HG02759 (cell line): ENCODE measurements around the gene SMS.

Experiments
- ATAC-seq: cut with Tn5 transposase; IDR thresholded peaks from one replicate; pipeline ENCODE4 v1.9.1; 2021; ENCODE audit warnings: mild to moderate bottlenecking, moderate library complexity; ENCODE audit not compliant: unreplicated experiment

The SMS gene

DNA sequence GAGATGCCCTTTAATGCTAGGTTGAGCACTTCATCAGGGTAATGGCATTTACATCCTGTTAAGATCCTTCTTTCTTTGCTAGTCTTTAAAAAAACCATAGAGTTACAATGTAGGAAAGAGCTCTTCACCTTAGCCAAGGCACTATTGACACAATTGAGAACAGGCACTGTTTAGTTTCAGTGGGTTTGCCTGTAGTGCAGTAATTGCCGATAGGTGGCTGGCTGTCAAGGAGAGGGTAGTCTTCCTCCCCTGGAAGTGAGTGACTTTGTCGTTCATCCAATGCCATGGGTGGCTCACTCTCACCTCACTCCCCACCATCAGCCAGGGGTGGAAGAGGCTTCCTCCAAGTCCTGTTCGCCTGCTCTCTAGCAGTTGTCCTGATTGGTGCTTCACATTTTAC, 34.7 kb downstream of the SMS start:
- ATAC-seq = no peak

DNA sequence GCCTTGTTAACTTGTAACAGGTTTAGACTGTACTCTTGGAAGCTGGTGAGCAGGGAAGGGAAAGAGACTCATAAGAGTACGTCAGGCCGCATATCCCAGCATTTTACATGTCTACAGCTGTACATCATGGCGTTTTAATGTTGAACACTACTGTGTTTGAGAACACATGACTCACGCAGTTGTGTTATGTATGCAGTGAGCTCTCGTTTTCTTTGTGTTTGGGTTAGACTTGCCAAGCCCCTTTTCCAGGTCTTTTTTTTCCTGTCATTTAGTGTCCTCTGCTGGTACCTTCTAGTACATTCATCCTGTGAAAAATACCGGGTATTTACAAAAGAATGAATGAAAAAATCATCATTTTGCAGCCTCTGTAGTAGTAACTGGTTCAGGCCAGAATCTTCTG, 35.3 kb downstream of the SMS start:
- ATAC-seq = no peak

DNA sequence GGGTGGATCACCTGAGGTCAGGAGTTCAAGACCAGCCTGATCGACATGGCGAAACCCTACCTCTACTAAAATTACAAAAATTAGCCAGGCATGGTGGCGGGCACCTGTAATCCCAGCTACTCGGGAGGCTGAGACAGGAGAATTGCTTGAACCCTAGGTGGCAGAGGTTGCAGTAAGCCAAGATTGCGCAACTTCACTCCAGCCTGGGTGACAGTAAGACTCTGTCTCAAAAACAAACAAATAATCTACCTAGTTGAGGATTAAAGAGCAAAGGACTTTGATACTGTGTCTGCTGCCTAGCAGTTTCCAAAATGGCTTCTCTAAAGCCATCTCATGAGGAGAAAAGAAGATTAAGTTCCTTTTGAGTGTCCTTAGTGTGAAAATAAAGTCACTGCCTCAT, 37.8 kb downstream of the SMS start:
- ATAC-seq = no peak

DNA sequence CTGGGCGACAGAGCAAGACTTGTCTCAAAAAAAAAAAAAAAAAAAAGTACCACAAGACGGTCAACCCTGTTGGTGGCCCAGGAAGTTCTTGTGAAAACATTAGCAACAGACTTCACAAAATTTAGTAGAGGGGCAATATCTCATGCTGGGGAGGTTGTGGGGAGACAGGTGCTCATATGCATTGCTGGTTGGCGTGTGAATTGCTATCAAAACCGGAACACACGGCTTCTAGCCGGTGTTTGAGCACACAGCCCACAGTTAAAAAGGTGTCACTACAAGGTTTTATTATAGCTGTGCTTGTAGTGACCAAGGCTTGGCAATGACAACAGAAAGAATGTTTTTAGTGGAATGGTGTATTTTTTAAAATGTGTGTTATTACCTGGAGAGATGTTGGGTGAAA, 41.8 kb downstream of the SMS start:
- ATAC-seq = no peak

DNA sequence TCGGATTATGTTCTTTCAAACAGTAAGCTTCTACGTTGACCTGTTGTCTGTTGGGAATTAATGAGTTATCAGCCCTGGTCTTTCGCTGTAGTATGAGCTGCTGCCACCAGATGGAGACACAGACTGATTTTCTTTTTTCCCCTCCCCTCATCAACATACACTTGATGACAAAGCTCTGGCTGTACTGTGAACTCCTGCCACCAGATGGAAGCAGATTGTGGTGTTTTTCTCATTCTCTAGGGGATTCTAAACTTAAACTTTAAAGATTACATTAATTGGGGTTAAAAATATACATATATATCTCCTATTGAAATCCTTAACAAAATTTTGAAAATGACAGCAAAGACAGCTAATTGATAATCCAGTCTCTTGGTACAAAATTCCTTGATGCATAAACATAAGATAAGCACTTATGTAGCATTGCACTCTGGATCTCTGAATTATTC, 44.8 kb downstream of the SMS start:
- peak; percentile 76 for ATAC-seq

DNA sequence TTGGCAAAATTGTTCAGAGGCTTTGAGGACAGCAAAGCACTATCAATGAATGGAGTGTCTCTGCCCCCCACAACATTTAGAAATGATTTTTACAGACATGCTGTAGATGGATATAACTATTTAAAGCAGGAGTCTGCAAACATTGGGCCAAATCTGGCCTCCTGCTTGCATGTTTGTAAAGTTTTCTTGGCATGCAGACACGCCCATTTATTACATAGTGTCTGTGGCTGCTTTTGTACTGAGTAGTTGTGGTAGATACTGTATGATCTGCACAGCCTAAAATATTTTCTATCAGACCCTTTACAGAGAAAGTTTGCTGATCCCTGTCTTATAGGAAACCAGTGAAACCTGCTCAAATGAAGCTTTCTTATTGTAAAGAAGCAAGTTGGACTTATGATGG, 46.1 kb downstream of the SMS start:
- no peak for ATAC-seq

DNA sequence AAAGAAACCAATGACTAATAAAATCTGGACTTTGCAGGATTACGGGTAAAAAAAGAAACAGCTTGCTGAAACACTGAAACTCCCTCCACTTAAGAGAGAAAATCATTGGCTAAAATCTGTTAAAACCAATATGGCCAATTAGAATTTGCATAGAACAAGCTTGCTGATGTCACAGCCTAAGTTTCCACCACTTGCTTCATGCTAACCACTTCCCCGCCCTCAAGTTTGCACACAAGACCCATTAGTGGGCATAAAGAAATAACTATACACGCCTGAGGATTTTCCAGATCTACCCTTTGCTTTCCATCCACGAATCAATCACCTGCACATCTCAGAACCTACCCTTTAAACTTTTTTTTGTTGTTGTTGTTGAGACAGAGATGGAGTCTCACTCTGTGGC, 48.9 kb downstream of the SMS start:
- ATAC-seq = no peak

DNA sequence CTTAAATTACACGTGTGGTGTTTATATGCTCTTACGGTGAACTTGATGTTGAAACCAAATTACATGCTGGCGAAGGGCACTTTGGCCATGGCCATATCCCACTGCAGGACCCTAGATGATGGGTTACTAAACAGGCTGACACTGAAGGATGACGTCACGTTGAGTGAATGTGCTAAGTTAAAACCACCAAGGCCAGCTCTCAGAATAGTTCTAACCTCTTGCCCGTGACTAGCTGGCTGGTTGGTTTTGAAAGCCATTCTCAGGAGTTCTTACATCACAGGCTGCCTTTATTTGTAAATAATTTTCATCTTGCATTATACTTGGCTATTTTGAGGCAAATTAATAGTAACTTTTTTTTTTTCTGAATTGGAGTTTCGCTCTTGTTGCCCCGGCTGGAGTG, 50.3 kb downstream of the SMS start:
- ATAC-seq = no peak

DNA sequence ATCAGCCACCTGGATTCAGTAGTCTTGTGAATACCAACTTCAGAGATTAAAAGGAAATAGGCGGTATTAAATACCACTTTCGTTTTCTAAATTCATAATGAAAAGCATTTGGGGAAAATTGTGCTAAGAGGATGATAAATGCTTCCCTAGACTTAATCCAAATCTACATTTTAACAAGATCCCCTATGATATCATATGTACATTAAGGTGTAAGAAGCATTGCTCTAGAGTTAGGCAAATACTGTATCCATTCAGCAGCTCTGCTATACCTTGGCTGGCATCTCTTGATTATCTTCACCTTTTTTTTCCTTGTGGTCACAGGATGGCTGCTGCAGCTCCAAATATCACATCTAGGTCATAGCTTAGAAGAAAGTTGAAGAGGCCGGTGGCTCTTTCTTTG, 51.0 kb downstream of the SMS start:
- no peak for ATAC-seq

DNA sequence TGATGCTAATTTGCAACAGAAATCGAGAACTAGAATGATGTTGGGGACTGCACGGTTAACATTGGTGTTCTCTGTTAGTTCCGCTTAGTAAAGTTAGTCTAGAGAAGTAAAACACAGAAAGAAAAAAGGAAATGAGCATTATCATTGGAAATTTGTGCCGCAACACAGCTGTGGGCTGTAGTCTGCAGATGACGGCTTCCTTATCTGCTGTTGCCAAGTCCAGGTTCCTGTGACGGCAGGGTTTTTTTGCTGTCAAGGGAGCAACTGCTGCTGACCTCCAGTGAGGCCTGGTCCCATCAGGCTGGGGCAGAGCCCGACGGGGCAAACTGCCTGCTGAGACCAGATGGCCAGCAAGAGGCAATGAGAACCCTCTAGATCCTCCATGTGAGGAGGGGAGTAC, 52.8 kb downstream of the SMS start:
- ATAC-seq = peak; percentile 82

DNA sequence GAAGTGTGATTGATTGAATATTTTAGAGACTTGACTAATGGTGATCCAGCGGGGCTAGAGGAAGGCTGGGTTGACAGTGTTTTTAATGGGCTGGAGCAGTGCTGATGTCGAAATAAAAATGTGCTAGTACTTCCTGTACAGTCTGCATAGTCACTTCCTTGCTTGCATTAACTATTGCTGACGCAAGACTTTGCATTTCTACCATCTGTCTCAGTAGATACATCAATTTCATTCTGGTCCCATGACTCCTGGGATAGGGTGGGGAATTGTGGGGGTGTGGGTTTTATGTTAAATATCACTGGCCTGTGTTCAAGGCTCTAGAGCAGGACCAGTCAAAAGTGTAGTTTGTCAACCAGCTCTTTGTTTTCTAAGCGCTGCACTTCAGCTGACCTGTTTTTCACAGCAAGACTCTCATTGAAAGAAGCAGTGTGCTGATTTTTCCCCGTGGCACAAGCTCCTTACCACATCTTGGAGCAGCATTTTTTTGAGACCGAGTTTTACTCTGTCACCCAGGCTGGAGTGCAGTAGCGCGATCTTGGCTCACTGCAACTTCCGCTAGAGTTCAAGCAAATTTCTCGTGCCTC, 56.5 kb downstream of the SMS start:
- no peak for ATAC-seq

DNA sequence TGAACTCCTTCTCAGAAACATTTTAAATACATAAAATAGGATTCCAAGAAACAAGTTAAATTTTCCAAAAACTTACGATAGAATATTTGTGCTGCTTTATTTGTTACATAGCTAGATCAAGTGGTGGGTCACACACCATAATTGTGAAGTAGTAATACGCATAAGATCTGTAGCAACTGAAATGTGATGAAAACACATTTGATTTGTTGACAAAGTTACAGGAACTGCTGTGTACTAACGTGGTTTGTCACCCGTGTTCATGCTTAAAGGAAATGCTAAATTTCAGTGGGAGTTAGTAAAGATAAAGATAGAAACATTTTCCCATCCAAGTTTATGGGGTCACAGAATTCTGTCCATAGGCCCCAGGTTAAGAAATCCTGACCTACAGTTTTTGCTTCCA, 57.5 kb downstream of the SMS start:
- ATAC-seq = no peak

DNA sequence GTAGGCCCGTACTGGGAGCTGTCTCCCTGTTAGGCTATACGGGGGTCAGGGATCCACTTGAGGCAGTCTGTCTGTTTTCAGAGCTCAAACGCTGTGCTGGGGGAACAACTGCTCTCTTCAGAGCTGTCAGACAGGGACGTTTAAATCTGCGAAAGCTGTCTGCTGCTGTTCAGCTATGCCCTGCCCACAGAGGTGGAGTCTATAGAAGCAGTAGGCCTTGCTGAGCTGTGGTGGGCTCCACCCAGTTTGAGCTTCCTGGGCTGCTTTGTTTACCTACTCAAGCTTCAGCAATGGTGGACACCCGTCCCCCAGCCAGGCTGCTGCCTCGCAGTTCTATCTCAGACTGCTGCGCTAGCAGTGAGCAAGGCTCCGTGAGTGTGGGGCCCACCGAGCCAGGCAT, 64.4 kb downstream of the SMS start:
- no peak for ATAC-seq

DNA sequence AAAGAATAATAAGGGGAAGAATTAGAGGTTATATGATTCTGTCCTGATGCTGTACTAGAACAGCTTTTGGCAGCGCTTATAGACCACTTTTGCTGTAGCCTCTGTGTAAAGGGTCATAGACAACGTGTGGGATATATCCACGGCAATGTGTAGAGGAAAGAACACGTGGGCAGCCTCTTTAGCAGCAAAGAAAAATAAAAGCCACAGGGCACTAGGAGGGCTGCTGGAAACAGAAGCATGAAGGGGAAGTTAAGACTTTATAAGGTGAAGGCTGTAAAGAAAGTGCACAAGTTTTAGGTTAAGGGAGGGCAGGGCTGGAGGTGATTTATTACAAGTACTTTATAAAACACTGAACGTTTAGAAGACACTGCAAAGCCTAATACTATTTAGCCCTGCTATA, 71.5 kb downstream of the SMS start:
- ATAC-seq = no peak

DNA sequence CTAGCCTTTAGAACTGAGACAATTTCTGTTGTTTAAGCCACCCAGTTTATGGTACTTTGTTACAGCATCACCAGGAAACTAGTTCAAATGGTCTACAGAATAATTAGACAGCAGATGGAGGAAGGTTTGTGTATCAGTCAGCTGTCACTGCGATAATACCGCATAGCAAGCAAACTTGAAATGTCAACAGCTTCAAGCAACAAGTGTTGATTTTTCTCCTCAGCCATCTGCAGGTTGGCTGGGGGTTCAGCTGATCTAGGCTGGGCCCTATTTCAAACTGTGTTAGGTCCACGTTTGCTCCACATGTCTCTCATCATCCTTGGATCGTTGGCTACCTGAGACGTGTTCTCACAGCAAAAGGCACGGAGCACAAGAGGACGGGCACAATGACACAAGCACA, 72.4 kb downstream of the SMS start:
- no peak for ATAC-seq

DNA sequence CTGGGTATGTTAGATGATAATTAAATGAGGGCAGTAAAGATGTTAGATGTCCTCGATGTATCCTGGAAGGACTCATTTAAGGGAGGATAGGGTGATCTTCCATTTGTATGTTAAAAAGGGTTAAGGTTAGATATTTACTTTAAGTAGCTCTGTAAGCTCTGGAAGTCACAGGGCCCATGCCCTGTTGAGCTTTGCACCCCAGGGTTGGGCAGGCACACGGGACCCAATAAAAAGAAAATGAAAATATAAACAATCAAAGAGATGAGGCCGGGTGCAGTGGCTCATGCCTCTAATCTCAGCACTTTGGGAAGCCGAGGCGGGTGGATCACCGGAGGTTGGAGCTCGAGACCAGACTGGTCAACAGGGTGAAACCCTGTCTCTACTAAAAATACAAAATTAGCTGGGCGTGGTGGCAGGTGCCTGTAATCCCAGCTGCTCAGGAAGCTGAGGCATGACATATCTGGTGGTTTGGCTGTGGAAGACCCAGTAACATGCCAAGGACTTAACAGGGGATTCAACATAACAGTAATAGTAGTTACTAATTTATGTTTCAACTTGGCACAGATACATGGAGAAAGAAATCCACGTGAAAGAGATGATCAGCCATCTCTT, 74.7 kb downstream of the SMS start:
- no peak for ATAC-seq

DNA sequence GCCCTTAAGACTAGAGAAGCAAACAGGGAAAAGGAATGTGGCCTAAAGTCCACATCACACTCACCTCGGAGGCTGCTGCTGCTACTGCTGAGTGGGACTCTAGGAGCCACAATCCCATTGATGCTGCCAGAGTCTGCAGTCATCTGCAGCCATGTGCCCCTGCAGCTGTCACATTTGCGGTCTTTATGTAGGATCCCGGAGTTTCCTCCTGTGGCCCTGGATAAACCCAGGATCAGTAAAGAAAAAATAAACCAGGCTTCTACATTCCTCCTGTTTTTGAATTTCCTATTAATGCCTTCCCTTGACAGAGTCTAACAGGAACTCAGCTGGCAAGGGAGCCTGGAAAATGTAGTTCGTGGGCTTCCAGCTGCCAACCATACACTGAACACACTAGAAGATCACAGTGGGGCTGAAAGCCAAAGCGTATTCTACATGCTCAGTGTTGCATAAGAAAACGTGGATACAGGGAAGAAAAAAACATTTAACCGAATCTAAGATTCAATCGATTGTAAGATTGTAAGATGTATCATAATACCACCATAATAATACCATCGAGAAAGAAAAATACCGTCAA, 81.3 kb downstream of the SMS start:
- ATAC-seq = no peak

DNA sequence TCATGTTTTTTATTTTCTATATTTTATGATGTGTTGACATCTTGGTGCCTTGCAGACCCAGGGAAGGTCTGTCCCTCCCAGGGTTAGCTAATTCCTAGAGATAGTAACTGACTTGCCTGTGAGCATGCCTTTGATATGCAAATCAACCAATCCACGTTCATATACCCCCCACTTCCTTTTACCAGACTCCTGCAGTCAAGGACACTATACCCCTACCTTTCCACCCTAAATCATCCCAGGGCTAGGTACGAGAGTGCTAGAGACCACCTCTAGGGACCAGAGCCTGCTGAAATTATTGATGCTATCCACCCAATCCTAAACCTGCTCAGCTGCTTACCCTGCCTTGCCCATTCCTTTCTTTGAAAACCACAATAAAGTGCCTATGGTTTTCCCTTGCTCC, 84.1 kb downstream of the SMS start:
- no peak for ATAC-seq

DNA sequence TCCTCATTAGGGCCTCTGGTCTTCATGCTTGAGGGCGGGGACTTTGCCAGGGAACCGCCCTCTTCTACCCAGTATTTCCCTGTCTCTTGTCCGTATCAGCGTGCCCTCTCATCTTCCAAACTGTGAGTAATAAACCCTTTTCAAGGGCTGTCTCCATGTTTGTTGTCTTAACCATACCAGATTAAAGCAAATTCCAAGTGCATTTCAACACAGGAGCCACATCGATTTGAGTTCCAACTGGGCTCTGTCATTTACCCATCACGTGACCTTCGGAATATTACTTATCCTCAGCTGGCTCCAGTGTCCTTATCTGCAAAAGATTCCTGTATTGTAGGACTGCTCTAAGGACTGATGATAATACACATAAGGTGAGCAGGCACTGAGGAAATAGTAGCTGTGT, 85.2 kb downstream of the SMS start:
- ATAC-seq = no peak

DNA sequence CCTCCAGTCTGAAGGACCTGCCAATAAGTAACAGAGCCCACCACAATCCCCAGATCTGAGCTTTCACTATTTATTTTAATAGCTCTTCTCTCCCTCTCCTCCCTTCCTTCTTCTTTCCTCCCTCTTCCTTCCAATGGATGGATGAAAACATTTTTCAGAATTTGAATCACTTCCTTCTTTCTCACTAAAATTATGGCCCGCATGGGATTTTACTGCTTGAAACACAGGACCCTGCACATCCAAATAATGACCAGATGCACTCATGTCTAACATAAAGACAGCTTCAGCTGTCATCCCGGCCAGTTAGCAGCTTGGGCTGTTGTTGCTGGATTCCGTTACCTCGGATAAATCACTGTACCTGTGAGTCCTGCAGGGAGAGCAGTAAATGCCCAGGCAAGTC, 86.2 kb downstream of the SMS start:
- no peak for ATAC-seq

DNA sequence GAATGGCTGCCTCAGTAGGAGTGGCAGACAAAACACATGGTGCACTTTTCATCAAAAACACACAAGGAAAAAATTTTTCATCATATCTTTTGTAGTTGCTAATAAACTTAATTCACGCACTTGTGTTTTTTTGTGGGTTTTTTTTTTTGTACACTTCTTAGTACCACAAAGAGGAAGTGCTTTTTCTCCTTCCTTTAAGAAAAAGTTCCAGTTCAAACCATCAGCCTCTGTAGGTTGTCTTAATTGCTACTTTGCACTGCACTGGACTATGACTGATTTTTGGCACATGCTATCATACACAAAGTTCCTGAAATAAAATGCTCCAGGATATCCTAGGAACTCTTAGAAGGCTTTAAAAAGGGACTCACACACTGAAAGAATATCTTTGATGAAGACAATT, 91.6 kb downstream of the SMS start, which contains the start of gene PHEX:
Gene PHEX, plus strand, starts transcription at position 242 of the 400 bp plus-strand sequence. CDS start 681 bp downstream, outside the sequence.
- ATAC-seq = no peak

DNA sequence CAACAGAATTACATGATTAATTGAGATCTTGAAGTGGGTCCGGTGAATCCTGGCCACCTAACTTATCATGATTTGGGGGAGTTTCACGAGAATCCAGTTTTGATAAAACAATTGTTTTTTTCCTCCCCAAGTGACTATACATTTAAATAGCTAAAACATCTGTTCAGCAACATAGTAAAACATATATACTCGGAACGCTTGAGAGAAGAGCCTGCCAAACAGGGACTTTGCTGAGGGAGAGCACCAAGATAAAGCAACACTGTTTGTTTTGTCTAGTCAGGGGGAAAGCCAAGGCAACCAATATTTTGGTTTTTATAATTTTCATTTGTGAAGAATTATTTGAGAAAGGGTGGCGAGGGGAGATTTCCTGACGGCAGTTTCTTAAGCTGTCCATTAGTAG, 92.0 kb downstream of the SMS start:
- ATAC-seq = no peak

DNA sequence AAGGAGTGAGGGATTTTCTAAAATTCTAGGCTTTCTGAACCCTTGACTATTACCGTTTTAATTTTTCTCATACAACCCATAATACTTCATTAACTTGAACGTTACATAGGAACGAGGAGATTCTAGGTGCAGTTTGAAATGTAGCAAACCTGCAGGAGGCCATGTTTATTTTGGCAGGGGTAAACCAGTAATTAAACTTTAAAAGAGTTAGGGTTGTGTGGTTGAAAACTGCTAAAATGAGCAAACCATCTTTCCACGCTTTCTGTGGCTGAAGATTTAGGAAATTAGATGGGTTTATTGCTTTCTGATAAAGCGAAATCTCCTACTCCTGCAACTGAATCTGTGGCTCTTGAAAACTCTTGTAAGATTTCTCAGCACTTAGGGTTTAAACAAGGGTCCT, 93.3 kb downstream of the SMS start:
- ATAC-seq = no peak
